SK-MEL-5 (cell line): Measurements from ENCODE around the gene PIK3C2G. TPM values are rescaled to one million over a fixed set of nuclear protein-coding genes. Genes with fewer than 3 reads are reported as not detected.

Experiments
- DNase-seq: peaks from one replicate; pipeline ENCODE4 v3.0.0-alpha.2; 2016; ENCODE audit warnings: low read depth, low spot score
- in situ Hi-C: cut with HindIII; loops from 2 replicates; pipeline ENCODE4 v1.10.0; 2016; ENCODE audit warnings: low sequenced_read_pairs, high pct_unique_total_duplicates, low pct_unique_long_range_greater_than_20kb
- total RNA-seq: library from RNA; depleted of rRNA; stranded (reverse); fragments of >200 nt; shearing (Covaris generic); gene quantifications from 2 replicates; pipeline ENCODE4 v1.2.3, GENCODE V29; 2014

Gene PIK3C2G
- total RNA-seq, 1 experiment from 2014 or later, result not detected

DNA sequence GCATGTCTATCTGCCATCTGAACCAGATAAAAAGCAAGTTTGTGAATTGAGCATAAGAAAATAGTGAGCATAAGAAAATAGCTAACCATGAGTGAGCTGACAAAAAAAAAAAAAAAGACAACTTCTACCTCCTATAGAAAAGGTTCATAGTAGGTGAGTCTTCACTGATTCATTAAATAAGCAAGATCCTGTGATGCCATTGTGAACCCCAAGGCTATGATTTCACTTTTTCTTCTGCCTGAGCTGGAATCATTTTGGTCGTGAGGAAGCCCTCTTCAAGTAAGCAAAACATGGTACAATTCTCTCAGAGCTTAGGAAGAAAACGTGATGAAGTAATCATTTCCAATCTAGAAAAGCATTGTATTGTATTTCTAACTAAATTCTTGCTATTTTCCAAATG, 1.2 kb downstream of the PIK3C2G start:
- in situ Hi-C loops, result no loop called here
- no peak for DNase-seq

DNA sequence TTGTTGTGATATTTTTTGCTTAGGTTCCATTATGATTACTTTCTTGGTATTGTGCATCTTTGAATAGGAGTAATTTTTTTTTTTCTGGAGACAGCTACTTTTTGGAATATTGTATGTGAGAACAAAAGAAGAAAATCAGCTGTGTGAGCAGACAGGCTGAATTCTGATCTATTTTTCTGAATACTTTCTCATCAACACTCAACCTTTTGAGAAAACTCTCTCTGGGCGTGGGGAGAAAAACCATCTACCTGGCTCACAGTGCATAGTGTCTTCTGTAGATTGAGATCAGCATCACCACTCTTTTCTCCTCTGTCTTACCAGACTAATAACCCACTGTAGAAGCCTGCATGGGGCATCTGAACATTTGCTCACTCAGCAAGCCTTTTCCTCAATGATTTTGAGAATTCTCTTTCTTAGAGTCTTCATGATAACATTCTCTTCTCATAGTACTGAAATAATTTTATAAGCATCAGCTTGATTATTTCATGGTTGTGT, 3.3 kb downstream of the PIK3C2G start:
- DNase-seq, result no peak
- in situ Hi-C loops, result no loop called here

DNA sequence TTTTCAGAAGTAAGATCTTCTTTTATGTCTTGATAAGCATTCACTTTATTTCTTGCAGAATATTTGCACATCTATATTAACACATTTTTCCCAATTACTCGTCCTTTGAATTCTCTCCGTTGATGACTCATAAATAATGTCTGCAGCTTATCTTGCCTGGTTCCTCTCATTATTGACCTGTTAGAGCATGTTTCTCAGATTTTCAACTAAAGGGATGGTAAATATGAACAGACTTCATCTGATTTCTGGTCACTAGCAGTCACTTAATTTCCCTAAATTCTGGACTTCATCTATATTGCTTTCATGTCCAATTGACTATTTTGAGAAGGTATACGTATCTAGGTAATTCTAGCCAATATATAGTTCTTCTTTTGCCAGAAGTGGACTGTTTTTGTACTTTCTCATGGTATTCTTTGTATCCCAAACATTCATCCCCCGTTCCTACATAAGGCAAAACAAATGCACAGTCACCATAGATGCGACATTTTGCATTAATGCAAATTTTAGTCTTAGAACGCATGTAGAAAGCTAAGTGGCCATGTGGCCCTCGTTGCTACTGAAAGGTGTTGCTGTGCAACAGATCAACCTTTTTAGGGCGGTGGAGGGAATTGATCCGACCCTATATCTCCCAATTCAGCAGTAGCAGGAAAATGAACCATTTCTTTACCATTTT, 6.2 kb downstream of the PIK3C2G start:
- DNase-seq, result no peak
- in situ Hi-C loops, result no loop called here

DNA sequence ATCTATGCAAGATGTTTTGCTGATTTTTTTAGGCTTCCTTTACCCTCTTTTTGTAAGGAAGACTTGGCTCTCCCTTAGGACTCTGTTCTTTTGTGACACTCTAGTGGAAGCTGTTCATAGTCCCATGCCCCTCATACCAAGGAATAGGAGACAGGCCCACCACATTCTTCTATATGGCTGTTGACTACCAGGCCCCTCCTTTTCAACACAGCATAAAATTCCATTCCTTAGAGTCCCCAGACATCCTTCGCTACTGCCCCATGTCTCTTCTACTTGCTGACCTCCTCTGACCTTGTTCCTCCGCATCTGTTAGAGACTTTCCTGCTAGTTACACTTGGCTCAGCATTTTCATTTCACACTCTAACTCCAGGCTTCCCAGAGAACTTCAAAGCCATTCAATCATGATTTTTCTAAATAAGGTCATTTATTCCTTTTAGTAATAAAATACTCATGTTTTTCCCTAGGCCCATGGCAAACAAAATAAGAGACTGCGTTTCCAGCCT, 9.7 kb downstream of the PIK3C2G start:
- DNase-seq, result no peak
- in situ Hi-C loops, result no loop called here

DNA sequence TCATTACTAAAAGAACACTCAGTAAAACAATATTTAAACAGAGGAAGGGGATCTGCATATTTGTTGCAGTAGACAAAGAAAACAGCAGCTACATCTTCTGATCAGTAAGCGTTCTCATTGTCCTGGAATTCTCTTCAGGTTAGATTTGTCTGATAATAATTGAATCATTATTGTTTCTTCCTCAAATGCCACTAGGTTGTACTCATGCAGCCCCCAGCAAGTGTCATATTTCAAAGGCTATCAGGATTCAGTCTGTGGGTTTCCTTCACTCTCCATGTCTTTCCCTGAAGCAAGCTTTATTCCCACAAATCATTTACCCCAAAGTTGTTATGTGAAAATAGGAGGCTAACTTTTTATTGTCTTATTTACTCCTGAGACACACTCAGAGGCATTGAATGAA, 14.7 kb downstream of the PIK3C2G start:
- no peak for DNase-seq
- in situ Hi-C loops, result no loop called here

DNA sequence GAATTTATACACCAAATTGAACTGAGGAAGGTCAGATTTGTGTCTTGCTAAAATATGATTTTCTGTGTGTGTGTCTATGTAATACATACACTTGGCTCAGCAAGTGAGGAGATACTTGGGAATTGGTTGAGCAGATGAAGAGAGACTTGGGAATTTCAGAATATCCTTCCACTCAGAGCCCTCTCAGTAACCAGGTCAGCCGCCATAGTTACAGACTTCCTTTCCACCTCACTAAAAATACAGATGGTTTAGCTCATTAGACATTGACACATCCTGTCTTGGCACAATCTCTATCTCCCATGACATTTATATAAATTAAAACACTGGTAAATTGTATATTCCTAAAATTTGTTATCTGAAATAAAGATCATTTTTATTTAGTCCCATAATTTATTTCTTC, 15.9 kb downstream of the PIK3C2G start:
- in situ Hi-C loops, result no loop called here

DNA sequence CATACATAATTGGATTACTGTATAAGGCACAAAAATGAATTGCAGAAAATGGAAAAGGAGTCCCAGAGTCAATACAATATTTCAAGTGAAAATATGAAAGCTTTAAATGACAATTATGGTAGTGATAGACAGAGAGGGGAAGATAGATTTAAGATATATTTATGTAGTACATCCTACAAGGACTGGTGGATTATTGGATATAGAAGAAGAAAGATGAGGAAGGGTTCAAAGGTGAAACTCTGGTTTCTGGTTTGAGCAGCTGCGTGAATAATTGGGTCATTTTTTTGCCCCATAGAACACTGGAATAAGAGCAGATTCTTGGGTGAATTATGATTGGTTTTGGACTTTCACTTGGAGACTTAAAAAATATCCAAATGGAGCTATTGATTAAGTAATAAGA, 19.4 kb downstream of the PIK3C2G start:
- in situ Hi-C loops, result no loop called here
- DNase-seq, result no peak

More for the DNA sequence above, 15.9 kb downstream of the PIK3C2G start:
- no peak for DNase-seq

DNA sequence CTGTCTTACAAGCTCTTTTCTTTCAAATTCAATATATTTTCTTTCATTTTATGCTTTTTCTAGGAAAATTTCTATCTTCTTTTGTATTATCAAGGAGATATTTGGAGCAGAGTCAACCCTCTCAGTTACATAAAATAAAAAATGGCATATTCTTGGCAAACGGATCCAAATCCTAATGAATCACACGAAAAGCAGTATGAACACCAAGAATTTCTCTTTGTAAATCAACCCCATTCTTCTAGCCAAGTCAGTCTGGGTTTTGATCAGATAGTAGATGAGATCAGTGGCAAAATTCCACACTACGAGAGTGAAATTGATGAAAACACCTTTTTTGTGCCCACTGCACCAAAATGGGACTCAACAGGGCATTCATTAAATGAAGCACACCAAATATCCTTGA, 20.6 kb downstream of the PIK3C2G start:
- no peak for DNase-seq

DNA sequence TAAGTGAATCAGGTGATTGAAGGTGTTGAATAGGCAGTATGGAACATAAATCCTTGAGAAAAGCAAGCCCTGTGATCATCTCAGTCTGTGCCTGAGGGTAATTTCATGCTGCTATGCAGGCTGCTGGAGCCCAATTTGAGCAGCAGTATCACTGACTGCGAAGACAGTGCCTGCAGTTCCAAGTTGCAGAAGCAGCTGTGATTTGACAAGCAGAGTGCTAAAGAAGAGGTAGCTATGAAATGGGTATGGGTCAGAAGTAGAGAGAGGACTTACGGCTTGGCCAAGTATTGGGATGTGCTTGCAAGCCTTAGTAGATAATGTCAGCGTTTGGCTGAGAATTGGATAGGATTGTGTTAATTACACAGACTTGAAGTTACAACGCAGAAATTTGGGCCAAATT, 22.5 kb downstream of the PIK3C2G start:
- no peak for DNase-seq
- in situ Hi-C loops, result no loop called here

More for the DNA sequence above, 20.6 kb downstream of the PIK3C2G start:
- in situ Hi-C loops, result no loop called here

DNA sequence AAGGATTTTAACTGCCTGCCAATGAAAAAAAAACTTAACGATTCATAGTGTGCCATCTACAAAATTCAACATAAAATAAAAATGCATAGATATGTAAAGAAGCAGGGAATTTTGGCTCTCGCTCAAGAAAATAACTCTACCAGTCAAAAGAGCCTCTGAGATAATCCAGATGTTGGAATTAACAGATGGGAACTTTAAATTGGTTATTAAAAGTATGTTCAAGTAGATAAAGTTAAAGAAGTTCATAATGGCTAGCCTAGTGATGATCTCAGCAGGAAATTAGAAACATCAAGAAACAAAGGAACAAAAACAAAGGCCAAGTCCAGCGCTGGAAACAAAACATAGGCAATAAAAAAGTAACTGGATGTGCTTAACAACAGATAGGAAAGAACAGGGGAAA, 23.1 kb downstream of the PIK3C2G start:
- in situ Hi-C loops, result no loop called here

DNA sequence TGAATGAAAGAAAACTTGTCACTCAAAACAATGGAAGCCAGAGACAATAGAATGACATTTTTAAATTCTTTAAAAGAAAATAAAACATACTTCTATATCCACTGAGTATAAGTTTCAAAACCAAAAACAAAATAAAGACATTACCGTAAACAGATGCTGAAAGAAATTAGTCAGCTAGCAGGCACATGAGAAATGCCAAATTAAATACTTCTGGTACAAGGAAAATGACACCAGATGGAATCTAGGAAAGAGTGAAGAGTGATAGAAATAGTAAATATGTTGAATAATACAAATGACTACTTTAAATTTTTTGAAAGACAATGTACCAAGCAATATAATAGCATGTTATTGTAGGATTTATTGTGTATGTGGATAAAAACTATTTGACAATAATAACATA, 23.8 kb downstream of the PIK3C2G start:
- no peak for DNase-seq
- in situ Hi-C loops, result no loop called here

More for the DNA sequence above, 23.1 kb downstream of the PIK3C2G start:
- DNase-seq, result no peak

DNA sequence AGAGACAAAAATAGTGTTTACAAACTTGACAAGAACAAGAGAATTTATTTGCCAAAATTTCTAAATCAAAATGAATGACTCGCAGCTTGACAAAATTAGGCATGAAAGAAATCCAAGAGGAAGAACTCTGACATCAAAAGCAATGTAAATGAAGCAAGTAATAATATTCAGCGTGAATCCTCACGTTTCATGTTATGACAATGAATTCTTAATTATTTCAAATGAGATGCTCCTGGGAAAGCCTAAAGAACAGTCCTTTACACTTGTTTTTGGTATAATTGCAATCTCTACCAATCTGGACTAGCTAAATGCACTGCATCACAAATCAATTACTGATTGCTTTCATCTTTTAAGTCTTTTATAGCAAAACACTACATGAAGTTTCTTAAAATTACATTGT, 29.1 kb downstream of the PIK3C2G start:
- in situ Hi-C loops, result no loop called here
- DNase-seq, result no peak

DNA sequence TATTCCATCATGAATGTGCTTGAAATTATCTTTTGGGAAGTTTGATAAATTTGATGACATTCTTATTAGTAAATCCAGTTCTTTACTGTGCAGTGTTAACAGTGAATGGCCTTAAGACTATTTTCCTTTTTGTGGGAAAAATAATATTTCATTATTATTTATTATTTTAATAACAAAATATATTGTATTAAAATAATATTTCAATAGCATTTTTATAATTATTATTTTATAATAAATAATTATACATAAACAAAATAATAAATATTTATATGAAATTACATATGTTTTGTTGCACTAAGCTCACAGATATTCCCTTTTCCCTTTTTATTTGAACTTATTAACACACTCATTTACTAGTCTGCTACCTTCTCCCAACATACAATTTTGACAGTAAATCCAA, 33.6 kb downstream of the PIK3C2G start:
- in situ Hi-C loops, result no loop called here
- DNase-seq, result no peak

DNA sequence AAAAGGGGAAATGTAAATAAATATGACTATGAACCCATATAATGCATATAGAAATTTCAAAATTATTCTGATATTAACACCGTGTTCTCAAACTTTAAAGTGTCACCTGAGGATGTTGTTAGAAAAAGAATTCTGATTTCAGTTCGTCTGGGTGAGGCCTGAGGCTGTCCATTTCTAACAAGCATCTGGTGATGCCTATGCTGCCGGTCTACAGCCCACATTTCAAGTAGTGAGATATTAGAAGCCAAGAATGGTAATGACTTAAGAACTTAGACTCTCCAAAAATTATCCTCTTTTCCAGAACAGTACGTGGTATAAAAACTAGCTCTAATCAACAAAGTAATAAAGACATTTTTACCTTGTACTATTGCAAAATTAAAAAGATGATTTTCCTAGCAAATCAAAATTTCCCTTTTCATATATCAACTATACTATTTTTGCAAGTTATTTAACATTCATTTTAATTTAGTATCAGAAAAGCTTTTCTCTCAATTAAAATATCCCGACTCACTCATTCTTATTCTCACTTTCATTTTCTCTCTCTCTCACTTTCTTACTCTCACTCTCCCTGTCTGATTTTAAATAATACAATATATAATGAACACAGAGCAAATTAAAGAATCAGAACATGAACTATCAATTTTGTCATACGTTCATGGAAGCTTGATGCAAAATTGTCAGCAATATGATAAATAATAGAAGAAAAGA, 35.0 kb downstream of the PIK3C2G start:
- no peak for DNase-seq

DNA sequence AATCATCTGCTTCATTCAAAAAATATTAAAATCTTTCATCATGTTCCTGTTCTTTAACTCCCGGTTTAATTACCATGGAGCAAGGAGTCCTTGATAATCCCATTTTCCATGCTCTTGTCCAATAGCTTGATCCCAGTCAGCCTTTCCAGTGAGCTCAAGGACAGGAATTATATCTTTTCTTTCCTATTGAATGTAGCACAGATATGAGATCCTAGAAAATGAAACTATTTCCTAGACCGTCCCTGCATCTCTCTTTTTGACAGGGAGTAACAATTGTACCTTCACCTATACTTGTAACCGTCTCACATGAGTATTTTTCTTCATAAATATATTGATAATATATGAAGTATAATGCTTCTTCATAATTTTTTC, 35.6 kb downstream of the PIK3C2G start:
- in situ Hi-C loops, result no loop called here
- DNase-seq, result no peak

More for the DNA sequence above, 35.0 kb downstream of the PIK3C2G start:
- in situ Hi-C loops, result no loop called here

DNA sequence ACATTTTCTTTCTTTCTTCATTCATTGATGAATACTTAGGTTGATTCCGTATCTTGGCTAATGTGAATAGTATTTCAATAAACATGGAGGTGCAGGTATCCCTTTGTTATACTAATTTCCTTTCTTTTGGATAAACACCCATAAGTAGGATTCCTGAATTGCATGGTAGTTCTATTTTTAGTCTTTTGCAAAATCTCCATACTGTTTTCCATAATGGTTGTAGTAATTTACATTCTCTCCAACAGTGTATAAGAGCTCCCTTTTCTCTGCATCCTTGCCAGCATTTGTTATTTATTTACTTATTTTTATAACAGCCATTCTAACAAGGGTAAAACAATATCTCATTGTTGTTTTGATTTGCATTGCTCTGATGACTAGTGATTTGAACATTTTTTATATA, 36.6 kb downstream of the PIK3C2G start:
- DNase-seq, result no peak
- in situ Hi-C loops, result no loop called here

DNA sequence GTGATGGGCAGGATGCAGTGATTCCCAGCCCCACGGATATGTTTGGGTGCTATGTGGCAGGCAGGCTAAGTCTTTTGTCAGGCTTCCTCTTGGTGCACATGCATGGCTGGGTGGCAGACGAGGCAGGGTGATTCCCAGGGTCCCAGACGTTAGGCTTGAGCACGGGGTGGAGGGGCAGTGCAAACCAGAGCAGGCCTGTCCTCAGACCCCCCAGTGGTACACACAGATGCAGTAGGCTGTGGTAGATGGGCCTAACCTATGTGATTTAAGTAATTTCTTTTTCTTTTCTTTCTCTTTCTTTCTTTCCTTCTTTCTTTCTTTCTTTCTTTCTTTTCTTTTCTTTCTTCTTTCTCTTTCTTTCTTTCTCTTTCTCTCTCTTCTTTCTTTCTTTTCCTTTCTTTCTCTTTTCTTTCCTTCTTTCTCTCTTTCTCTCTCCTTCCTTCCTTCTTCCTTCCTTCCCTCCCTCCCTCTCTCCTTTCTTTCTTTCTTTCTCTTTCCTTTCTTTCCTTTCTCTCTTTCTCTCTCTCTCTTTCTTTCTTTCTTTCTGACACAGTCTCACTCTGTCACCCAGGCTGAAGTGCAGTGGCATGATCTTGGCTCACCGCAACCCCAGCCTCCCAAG, 41.6 kb downstream of the PIK3C2G start:
- in situ Hi-C loops, result no loop called here
- no peak for DNase-seq

DNA sequence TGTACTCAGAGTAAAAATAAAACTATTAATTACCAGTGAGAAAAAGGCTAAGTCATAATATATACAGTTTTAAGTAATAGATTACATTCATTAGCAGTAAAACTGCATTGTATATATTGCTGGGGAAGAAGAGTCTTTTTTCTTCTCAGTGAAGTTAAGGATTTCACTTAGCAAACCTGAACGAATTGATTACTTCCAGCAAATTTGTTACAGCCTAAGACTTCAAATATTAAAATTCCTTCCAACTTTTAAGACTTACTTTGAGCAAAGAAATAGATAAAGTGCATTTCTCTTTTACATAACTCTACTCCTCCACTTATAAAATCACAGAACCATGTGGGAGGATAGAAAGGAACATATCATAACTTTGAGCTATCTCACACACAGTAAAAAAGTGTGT, 43.3 kb downstream of the PIK3C2G start:
- in situ Hi-C loops, result no loop called here
- no peak for DNase-seq

DNA sequence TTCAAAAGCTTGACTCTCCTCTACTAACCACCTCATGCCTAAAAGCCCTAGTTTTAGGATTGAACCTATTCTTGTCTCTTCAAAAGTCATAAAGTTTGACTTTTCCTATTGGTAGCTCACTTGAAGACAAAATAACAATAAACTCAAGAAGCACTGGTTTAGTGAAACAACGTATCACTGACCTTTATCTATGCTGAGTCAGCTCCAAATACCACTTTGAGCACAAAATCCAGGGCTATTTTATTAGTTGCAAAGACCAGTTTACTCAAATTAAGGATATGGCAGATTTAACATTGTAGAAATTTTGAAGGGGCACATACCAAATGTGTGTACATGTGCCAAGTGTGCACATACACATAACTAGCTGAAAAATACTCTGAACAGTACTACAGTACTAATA, 45.0 kb downstream of the PIK3C2G start:
- in situ Hi-C loops, result no loop called here

More for the DNA sequence above, 45.0 kb downstream of the PIK3C2G start:
- DNase-seq, result no peak
